GM10847 (cell line): ENCODE measurements around the gene ST6GAL1.

Experiments
- POLR2A ChIP-seq: IDR thresholded peaks from 2 replicates; pipeline ENCODE4 v1.6.1; 2011; ENCODE audit not compliant: insufficient read length; ENCODE audit errors: extremely low read depth

Gene ST6GAL1

GRCh38 chr3:186976837-186977750 is 46.8 kb downstream of the ST6GAL1 start:
- TF ChIP-seq POLR2A, result no peak

GRCh38 chr3:186978712-186979111 is 48.4 kb downstream of the ST6GAL1 start:
- no peak for TF ChIP-seq POLR2A

GRCh38 chr3:186979852-186980251 is 49.5 kb downstream of the ST6GAL1 start:
- no peak for TF ChIP-seq POLR2A

GRCh38 chr3:186980989-186981388 is 50.7 kb downstream of the ST6GAL1 start:
- TF ChIP-seq POLR2A, result no peak

- TF ChIP-seq POLR2A, result no peak
These were observed 53.3 kb downstream of the ST6GAL1 start for GRCh38 chr3:186983659-186984058.

- no peak for TF ChIP-seq POLR2A
These were observed 53.7 kb downstream of the ST6GAL1 start for GRCh38 chr3:186984064-186984463.

- TF ChIP-seq POLR2A, result no peak
These were observed 55.5 kb downstream of the ST6GAL1 start for GRCh38 chr3:186985661-186986364.

GRCh38 chr3:186986406-186986805 is 56.1 kb downstream of the ST6GAL1 start:
- TF ChIP-seq POLR2A, result no peak

GRCh38 chr3:186986816-186987215 is 56.5 kb downstream of the ST6GAL1 start:
- TF ChIP-seq POLR2A, result no peak

- TF ChIP-seq POLR2A, result no peak
These were observed 58.5 kb downstream of the ST6GAL1 start for GRCh38 chr3:186988806-186989205.

- TF ChIP-seq POLR2A, result no peak
These were observed 59.1 kb downstream of the ST6GAL1 start for GRCh38 chr3:186989429-186989828.

- no peak for TF ChIP-seq POLR2A
These were observed 60.0 kb downstream of the ST6GAL1 start for GRCh38 chr3:186990277-186990676.

- no peak for TF ChIP-seq POLR2A
These were observed 60.6 kb downstream of the ST6GAL1 start for GRCh38 chr3:186990878-186991308.

GRCh38 chr3:186991470-186991869 is 61.1 kb downstream of the ST6GAL1 start:
- no peak for TF ChIP-seq POLR2A

GRCh38 chr3:186993210-186993782 is 63.0 kb downstream of the ST6GAL1 start:
- TF ChIP-seq POLR2A, result no peak
